IPS-20b (cell line): ENCODE data around the gene MELK.
"Not testable (repeated sequence)": the region's sequence is repeated elsewhere in the genome, so short reads cannot be mapped to it uniquely, and the experiment has no call there.

Experiments used
- H3K27ac ChIP-seq: one replicate; pipeline ENCODE4 v1.5.1; 2013; ENCODE audit warnings: low read length
- H3K27me3 ChIP-seq: 2 replicates; pipeline ENCODE4 v1.6.1; 2013; ENCODE audit warnings: mild to moderate bottlenecking, low read length, inconsistent platforms; ENCODE audit not compliant: insufficient read depth
- H3K36me3 ChIP-seq: 2 replicates; pipeline ENCODE4 v1.6.1; 2013; ENCODE audit warnings: low read depth, mild to moderate bottlenecking, inconsistent platforms, low read length, moderate library complexity; ENCODE audit not compliant: insufficient read depth
- H3K4me1 ChIP-seq: 2 replicates; pipeline ENCODE4 v1.6.1; 2013; ENCODE audit warnings: mild to moderate bottlenecking, control low read depth, inconsistent platforms, low read length, moderate library complexity; ENCODE audit not compliant: insufficient read depth
- H3K4me3 ChIP-seq: 2 replicates; pipeline ENCODE4 v1.5.1; 2013; ENCODE audit warnings: mild to moderate bottlenecking, low read length, inconsistent platforms
- H3K9ac ChIP-seq: 2 replicates; pipeline ENCODE4 v1.6.1; 2013; ENCODE audit warnings: low read depth, mild to moderate bottlenecking, inconsistent platforms, low read length, moderate library complexity
- H3K9me3 ChIP-seq: 2 replicates; pipeline ENCODE4 v1.6.1; 2013; ENCODE audit warnings: mild to moderate bottlenecking, low read depth, low read length, inconsistent platforms; ENCODE audit not compliant: insufficient read depth

The MELK gene

DNA sequence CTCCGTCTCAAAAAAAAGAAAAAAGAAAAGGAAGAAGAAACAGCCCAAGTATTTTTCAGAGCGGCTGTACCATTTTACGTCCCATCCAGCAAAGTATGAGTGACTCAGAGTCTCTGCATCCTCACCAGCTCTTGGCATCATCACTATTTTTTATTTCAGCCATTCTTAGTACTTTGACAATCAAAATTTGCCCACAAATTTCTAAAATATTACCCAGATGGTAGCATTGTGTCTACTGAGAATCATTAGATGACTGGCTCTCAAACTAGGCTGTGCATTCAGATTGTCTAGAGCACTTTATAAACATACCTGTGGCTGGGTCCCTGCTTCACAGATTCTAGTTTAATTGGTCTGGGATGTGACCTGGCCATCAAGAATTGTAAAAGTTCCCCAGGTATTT is 21.6 kb upstream of the MELK start:
- Histone ChIP-seq H3K4me3 (no peak overlapping the region), H3K27ac (no peak overlapping the region), H3K9me3 (no peaks in the 10 kb centered on the region), H3K4me1 (no peaks in the 10 kb centered on the region), H3K9ac (no peak overlapping the region), H3K36me3 (no peaks in the 10 kb centered on the region), H3K27me3 (no peaks in the 10 kb centered on the region)

DNA sequence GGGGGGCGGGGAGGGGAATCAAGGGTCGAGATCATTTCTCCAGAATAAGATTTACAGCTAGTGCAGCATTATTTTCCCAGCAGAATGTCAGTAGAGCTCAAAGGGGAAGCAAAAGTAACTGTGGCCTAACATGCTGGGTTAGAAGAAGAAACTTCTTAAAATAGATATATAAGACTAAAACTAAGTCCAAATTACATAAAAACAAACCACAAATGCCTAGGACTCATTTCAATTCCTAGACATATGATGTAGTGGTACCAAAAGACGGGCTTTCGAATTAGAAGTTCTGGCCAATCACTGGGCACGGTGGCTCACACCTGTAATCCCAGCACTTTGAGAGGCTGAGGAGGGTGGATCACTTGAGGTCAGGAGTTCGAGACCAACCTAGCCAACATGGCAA is 20.8 kb upstream of the MELK start:
- H3K36me3 ChIP-seq, result no peaks in the 10 kb centered on the region
- H3K27me3 ChIP-seq, result no peaks in the 10 kb centered on the region
- no peak overlapping the region for H3K27ac ChIP-seq
- no peaks in the 10 kb centered on the region for H3K9me3 ChIP-seq
- no peak overlapping the region for H3K9ac ChIP-seq
- no peaks in the 10 kb centered on the region for H3K4me1 ChIP-seq
- no peak overlapping the region for H3K4me3 ChIP-seq

DNA sequence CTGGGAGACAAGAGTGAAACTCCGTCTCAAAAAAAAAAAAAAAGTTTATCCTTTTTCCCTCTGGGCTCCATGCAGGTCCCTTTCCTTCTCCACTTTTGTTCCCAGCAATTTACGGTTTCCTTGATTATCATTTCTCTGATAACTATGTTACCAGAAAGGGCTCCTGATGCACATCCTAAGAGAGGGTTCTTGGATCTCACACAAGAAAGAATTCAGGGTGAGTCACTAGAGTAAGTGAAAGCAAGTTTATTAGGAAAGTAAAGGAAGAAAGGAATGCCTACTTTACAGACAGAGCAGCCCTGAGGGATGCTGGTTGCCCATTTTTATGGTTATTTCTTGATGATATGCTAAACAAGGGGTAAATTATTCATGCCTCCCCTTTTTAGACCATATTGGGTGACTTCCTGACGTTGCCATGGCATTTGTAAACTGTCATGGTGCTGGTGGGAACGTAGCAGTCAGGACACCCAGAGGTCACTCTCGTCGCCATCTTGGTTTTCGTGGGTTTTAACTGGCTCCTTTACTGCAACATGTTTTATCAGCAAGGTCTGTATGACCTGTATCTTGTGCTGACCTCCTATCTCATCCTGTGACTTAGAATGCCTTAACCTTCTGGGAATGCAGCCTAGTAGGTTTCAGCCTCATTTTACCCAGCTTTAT is 13.5 kb upstream of the MELK start:
- no peaks in the 10 kb centered on the region for H3K27me3 ChIP-seq
- H3K36me3 ChIP-seq, result no peaks in the 10 kb centered on the region
- no peak overlapping the region for H3K27ac ChIP-seq
- no peaks in the 10 kb centered on the region for H3K9me3 ChIP-seq
- H3K4me1 ChIP-seq, result 0 out of 2 replicates have a peak, but pooled peaks cover 3% of the 10 kb centered on the region
- H3K4me3 ChIP-seq, result no peak overlapping the region
- H3K9ac ChIP-seq, result no peak overlapping the region

DNA sequence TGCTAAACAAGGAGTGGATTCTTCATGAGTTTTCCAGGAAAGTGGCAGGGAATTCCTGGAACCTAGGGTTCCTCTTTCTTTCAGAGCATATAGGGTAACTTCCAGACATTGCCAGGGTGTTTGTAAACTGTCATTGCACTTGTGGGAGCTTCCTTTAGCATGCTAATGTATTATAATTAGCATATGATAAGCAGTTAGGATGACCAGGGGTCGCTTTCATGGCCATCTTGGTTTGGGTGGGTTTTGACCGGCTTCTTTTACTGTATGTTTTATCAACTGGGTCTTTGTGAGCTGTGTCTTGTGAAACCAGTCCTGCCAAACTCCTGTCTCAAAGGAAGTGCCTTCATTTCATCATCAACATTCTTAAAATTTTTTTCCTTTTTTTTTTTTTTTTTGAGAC is 11.9 kb upstream of the MELK start:
- Histone ChIP-seq H3K27ac (no peak overlapping the region), H3K9me3 (no peaks in the 10 kb centered on the region), H3K4me3 (no peak overlapping the region), H3K4me1 (0 out of 2 replicates have a peak, but pooled peaks cover 3% of the 10 kb centered on the region), H3K9ac (no peak overlapping the region), H3K36me3 (no peaks in the 10 kb centered on the region), H3K27me3 (no peaks in the 10 kb centered on the region)

DNA sequence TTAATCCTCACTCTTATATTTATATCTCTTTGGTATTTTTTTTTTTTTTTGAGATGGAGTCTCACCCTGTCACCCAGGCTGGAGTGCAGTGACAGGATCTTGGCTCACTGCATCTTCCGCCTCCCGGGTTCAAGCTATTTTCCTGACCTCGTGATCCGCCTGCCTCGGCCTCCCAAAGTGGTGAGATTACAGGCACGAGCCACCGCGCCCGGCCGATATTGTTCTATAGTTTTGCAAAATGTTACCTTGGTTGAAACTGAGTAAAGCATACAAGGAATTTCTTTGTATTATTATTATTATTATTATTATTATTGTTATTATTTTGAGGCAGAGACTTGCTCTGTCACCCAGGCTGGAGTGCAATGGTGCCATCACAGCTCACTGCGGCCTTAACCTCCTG is 9.9 kb upstream of the MELK start:
- H3K36me3 ChIP-seq, H3K4me3 ChIP-seq, H3K27ac ChIP-seq, H3K9ac ChIP-seq, H3K9me3 ChIP-seq, H3K4me1 ChIP-seq, H3K27me3 ChIP-seq: not testable (repeated sequence)

DNA sequence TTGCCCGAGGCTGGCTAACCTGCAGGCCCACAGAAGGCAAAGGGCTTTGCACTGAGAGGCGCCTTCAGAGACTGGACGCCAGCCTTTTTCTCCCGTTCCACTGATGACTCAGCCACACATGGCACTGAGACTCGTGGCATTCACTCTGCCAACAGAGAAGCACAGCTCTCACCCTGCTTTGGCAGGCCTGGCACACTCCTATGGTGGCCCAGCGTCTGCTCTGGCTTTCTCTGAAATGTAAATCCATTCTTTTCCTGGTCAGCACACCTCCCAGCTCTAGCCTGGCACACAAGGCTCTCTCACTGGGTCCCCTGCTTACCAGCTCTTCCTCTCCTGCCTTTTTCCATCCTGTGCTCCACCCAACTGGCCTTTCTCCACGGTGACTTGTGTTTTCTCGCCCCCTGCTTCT is 5.9 kb upstream of the MELK start:
- Histone ChIP-seq H3K9me3 (no peaks in the 10 kb centered on the region), H3K27me3 (no peaks in the 10 kb centered on the region), H3K27ac (no peak overlapping the region), H3K4me1 (no peaks in the 10 kb centered on the region), H3K9ac (no peak overlapping the region), H3K36me3 (no peaks in the 10 kb centered on the region), H3K4me3 (no peak overlapping the region)

DNA sequence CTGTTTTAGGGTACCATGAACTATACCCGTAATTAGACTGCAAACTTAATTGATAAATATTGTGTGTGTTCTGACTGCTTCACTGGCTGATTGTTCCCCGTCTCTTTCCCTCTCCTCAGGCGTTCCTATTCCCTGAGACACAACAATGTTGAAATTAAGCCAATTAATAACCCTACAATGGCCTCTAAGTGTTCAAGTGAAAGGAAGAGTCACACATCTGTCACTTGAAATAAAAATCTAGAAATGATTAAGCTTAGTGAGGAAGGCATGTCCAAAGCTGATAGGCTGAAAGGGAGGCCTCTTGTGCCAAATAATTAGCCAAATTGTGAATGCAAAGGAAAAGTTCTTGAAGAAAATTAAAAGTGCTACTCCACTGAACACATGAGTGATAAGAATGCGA is 4.0 kb upstream of the MELK start:
- not testable (repeated sequence) for H3K4me1 ChIP-seq, H3K27ac ChIP-seq, H3K27me3 ChIP-seq, H3K9ac ChIP-seq, H3K4me3 ChIP-seq, H3K9me3 ChIP-seq, H3K36me3 ChIP-seq

DNA sequence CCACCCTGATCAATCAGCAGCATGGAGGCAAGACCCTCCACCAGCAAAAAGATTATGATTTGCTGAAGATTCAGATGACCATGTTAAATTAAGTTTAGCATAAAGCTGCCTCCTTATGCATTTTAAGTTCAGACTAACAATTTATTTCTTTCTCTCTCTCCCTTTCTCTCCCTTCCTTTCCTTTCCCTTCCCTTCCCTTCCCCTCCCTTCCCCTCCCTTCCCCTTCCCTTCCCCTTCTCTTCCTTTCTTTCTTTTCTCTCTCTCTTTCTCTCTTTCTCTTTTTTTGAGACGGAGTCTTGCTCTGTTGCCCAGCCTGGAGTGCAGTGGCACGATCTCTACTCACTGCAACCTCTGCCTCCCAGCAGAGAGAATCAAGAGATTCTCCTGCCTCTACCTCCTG is 1.4 kb upstream of the MELK start:
- Histone ChIP-seq H3K4me3 (no peak overlapping the region), H3K27ac (no peak overlapping the region), H3K9me3 (no peaks in the 10 kb centered on the region), H3K4me1 (peaks cover 3% of the 10 kb centered on the region; the same call in 1 of the 2 replicates), H3K36me3 (no peaks in the 10 kb centered on the region; the same call in 1 of the 2 replicates), H3K27me3 (no peaks in the 10 kb centered on the region), H3K9ac (no peak overlapping the region)

DNA sequence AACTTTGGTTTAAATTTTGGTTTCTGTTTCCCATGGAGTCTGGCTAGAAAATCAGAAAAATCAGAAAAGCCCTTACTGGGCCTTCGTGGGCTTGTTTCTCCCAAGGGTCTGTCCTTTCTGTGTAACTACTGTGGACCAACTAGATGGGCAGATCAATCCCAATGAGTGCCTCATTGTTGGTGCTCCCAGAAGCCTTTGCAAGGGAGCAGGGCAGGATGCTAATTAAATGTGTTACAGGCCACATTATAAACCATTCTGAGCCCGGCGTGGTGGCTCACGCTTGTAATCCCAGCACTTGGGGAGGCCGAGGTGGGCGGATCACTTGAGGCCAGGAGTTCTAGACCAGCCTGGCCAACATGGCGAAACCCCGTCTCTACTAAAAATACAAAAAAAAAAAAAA is 1.4 kb downstream of the MELK start:
- not testable (repeated sequence) for H3K27ac ChIP-seq, H3K9me3 ChIP-seq, H3K27me3 ChIP-seq, H3K4me1 ChIP-seq
- peak overlapping the region; percentile 99; the same call in 1 of the 2 replicates for H3K9ac ChIP-seq
- peak overlapping the region; percentile 94 for H3K4me3 ChIP-seq
- peaks cover 16% of the 10 kb centered on the region; the same call in 1 of the 2 replicates for H3K36me3 ChIP-seq

DNA sequence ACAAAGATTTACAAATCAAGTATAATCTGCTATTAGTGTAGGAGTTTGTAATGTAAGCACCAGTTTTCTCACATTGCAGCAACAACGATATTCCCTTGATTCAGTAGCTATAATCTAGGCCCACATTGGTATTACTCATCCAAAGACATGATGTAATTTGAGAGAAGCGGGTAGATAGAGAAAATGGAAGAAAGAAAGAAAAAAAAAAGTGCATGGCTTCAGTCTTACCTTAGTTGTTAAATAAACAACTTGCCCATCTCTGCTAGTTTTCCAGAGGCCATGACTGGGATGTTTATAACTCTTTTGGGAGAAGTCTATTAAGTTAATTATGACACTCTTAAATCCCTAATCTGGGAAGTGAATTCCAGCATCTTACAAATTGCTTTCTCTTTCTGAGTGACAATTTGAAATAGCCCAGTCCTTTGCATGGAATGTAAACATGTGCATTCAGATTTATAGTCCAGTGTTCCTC is 2.8 kb downstream of the MELK start:
- H3K4me3 ChIP-seq, result peak overlapping the region; percentile 27; the same call in 1 of the 2 replicates
- no peak overlapping the region for H3K27ac ChIP-seq
- H3K4me1 ChIP-seq, result peaks cover 3% of the 10 kb centered on the region; the same call in 1 of the 2 replicates
- peaks cover 20% of the 10 kb centered on the region for H3K36me3 ChIP-seq
- H3K9ac ChIP-seq, result no peak overlapping the region; the same call in none of the 2 replicates
- no peaks in the 10 kb centered on the region for H3K27me3 ChIP-seq
- no peaks in the 10 kb centered on the region for H3K9me3 ChIP-seq

DNA sequence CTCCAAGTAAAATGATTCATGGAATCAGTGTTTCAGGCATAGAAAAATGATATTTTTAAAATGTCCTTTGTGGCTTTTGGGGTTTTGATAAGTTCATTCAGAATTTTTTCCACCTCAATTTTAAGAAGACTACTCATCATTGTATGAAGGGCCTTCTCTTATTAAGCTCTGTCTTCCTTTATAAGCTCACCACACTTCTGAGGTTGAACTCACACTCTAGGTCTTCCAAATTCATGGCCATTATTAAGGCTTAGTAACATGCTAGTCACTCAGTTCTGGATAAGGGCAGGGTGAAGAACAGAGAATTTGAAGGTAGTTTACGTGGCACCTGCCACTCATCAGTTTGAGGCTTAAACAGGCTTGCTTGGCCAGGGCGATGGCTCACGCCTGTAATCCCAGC is 4.2 kb downstream of the MELK start:
- Histone ChIP-seq H3K4me3 (no peak overlapping the region), H3K4me1 (peaks cover 3% of the 10 kb centered on the region; the same call in 1 of the 2 replicates), H3K27ac (no peak overlapping the region), H3K9me3 (no peaks in the 10 kb centered on the region), H3K9ac (no peak overlapping the region), H3K27me3 (no peaks in the 10 kb centered on the region), H3K36me3 (peaks cover 25% of the 10 kb centered on the region)

DNA sequence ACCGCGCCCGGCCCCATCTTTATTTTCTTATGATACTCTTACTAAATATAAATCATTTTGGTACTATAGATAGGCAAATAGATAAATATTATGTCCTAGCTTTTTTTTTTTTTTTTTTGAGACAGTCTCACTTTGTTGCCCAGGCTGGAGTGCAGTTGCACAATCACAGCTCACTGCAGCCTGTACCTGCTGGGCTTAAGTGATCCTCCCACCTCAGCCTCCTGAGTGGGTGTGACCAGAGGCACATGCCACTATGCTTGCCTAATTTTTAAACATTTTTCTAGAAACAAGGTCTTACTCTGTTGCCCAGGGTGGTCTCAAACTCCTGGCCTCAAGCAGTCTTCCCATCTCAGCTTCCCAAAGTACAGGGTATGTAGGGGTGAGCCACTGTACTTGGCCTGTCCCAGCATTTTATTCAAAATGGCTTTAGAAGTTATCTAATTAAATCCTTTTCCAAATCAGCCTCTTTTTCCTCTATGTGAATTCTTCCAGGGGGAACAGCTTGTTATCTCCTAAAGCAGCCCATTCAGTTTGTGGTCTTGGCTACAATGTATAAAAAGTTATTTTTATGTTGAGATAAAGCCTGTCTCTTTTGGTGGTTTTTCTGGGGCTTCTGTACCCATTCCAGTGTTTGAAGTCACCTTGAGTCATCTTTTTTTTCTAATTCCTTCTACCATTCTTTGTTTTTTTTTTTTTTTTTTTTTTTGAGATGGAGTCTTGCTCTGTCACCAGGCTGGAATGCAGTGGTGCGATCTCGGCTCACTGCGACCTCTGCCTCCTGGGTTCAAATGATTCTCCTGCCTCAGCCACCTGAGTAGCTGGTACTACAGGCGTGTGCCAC is 12.1 kb downstream of the MELK start:
- H3K27ac ChIP-seq, result no peak overlapping the region

More for the DNA sequence above, 12.1 kb downstream of the MELK start:
- H3K4me3 ChIP-seq, result no peak overlapping the region
- no peaks in the 10 kb centered on the region for H3K9me3 ChIP-seq
- no peaks in the 10 kb centered on the region for H3K27me3 ChIP-seq
- H3K9ac ChIP-seq, result no peak overlapping the region
- H3K36me3 ChIP-seq, result peaks cover 55% of the 10 kb centered on the region
- H3K4me1 ChIP-seq, result no peaks in the 10 kb centered on the region
